ENCODE data around the gene NLRC3.

NLRC3 gene

GRCh38 chr16:3592559-3592958 is 15.4 kb upstream of the NLRC3 start:
- no peak for DNase-seq (ENCODE audit: low spot score in 2 of 2)
- Histone ChIP-seq H3K9me3 (no peaks in the 10 kb centered on the region), H3K4me1 (no peaks in the 10 kb centered on the region), H3K4me3 (no peak overlapping the region), H3K36me3 (replicated peaks) (no peaks in the 10 kb centered on the region; the same call in 1 of the 2 replicates), H3K27me3 (ENCODE audit: low read depth) (no peaks in the 10 kb centered on the region)
- in situ Hi-C loops (cut with MboI; ENCODE audit: low sequenced_read_pairs), result no loop called here

GRCh38 chr16:3591991-3592390 is 14.8 kb upstream of the NLRC3 start:
- in situ Hi-C loops (cut with MboI; ENCODE audit: low sequenced_read_pairs), result no loop called here
- Histone ChIP-seq H3K36me3 (replicated peaks) (no peaks in the 10 kb centered on the region; the same call in 1 of the 2 replicates), H3K4me3 (no peak overlapping the region), H3K4me1 (no peaks in the 10 kb centered on the region), H3K27me3 (ENCODE audit: low read depth) (no peaks in the 10 kb centered on the region), H3K9me3 (no peaks in the 10 kb centered on the region)
- DNase-seq (ENCODE audit: low spot score in 2 of 2), result no peak

GRCh38 chr16:3591436-3591803 is 14.2 kb upstream of the NLRC3 start:
- DNase-seq (ENCODE audit: low spot score in 2 of 2), result no peak
- Histone ChIP-seq H3K27me3 (ENCODE audit: low read depth) (no peaks in the 10 kb centered on the region), H3K36me3 (replicated peaks) (no peaks in the 10 kb centered on the region; the same call in 1 of the 2 replicates), H3K4me3 (no peak overlapping the region), H3K4me1 (no peaks in the 10 kb centered on the region), H3K9me3 (no peaks in the 10 kb centered on the region)
- in situ Hi-C loops (cut with MboI; ENCODE audit: low sequenced_read_pairs), result no loop called here

- no peak overlapping the region for H3K4me3 ChIP-seq
- H3K9me3 ChIP-seq, result no peaks in the 10 kb centered on the region
- no peaks in the 10 kb centered on the region for H3K27me3 ChIP-seq (ENCODE audit: low read depth)
- in situ Hi-C loops (cut with MboI; ENCODE audit: low sequenced_read_pairs), result no loop called here
- H3K36me3 ChIP-seq (replicated peaks), result no peaks in the 10 kb centered on the region; the same call in 1 of the 2 replicates
- no peak for DNase-seq (ENCODE audit: low spot score in 2 of 2)
- no peaks in the 10 kb centered on the region for H3K4me1 ChIP-seq
Observed at GRCh38 chr16:3590736-3591435, 13.7 kb upstream of the NLRC3 start.

- Histone ChIP-seq H3K4me1 (no peaks in the 10 kb centered on the region), H3K36me3 (replicated peaks) (no peaks in the 10 kb centered on the region; the same call in 1 of the 2 replicates), H3K4me3 (no peak overlapping the region), H3K27me3 (ENCODE audit: low read depth) (no peaks in the 10 kb centered on the region), H3K9me3 (no peaks in the 10 kb centered on the region)
- in situ Hi-C loops (cut with MboI; ENCODE audit: low sequenced_read_pairs), result no loop called here
- no peak for DNase-seq (ENCODE audit: low spot score in 2 of 2)
Observed at GRCh38 chr16:3589991-3590701, 12.9 kb upstream of the NLRC3 start.

GRCh38 chr16:3589441-3589921 is 12.3 kb upstream of the NLRC3 start:
- in situ Hi-C loops (cut with MboI; ENCODE audit: low sequenced_read_pairs), result no loop called here
- DNase-seq (ENCODE audit: low spot score in 2 of 2), result no peak

GRCh38 chr16:3589001-3589400 is 11.8 kb upstream of the NLRC3 start:
- Histone ChIP-seq H3K4me1 (no peaks in the 10 kb centered on the region), H3K9me3 (no peaks in the 10 kb centered on the region), H3K36me3 (replicated peaks) (no peaks in the 10 kb centered on the region; the same call in 1 of the 2 replicates), H3K4me3 (no peak overlapping the region), H3K27me3 (ENCODE audit: low read depth) (no peaks in the 10 kb centered on the region)
- DNase-seq (ENCODE audit: low spot score in 2 of 2), result no peak
- in situ Hi-C loops (cut with MboI; ENCODE audit: low sequenced_read_pairs), result no loop called here

More at GRCh38 chr16:3589441-3589921, 12.3 kb upstream of the NLRC3 start:
- Histone ChIP-seq H3K27me3 (ENCODE audit: low read depth) (no peaks in the 10 kb centered on the region), H3K36me3 (replicated peaks) (no peaks in the 10 kb centered on the region; the same call in 1 of the 2 replicates), H3K4me3 (no peak overlapping the region), H3K4me1 (no peaks in the 10 kb centered on the region), H3K9me3 (no peaks in the 10 kb centered on the region)

GRCh38 chr16:3587547-3588110 is 10.4 kb upstream of the NLRC3 start:
- H3K36me3 ChIP-seq (replicated peaks), result no peaks in the 10 kb centered on the region; the same call in 1 of the 2 replicates
- no peaks in the 10 kb centered on the region for H3K27me3 ChIP-seq (ENCODE audit: low read depth)
- in situ Hi-C loops (cut with MboI; ENCODE audit: low sequenced_read_pairs), result no loop called here
- no peaks in the 10 kb centered on the region for H3K9me3 ChIP-seq
- DNase-seq (ENCODE audit: low spot score in 2 of 2), result no peak
- no peaks in the 10 kb centered on the region for H3K4me1 ChIP-seq
- no peak overlapping the region for H3K4me3 ChIP-seq

- Histone ChIP-seq H3K4me3 (no peak overlapping the region), H3K27me3 (ENCODE audit: low read depth) (no peaks in the 10 kb centered on the region), H3K36me3 (replicated peaks) (no peaks in the 10 kb centered on the region; the same call in 1 of the 2 replicates), H3K4me1 (no peaks in the 10 kb centered on the region), H3K9me3 (no peaks in the 10 kb centered on the region)
- in situ Hi-C loops (cut with MboI; ENCODE audit: low sequenced_read_pairs), result no loop called here
- DNase-seq (ENCODE audit: low spot score in 2 of 2), result no peak
Observed at GRCh38 chr16:3584412-3584811, 7.2 kb upstream of the NLRC3 start.

GRCh38 chr16:3583303-3584038 is 6.3 kb upstream of the NLRC3 start:
- H3K27me3 ChIP-seq (ENCODE audit: low read depth), result no peaks in the 10 kb centered on the region

GRCh38 chr16:3582276-3583165 is 5.3 kb upstream of the NLRC3 start:
- H3K9me3 ChIP-seq, result no peaks in the 10 kb centered on the region
- H3K4me1 ChIP-seq, result no peaks in the 10 kb centered on the region
- H3K4me3 ChIP-seq, result no peak overlapping the region
- no peaks in the 10 kb centered on the region; the same call in 1 of the 2 replicates for H3K36me3 ChIP-seq (replicated peaks)
- in situ Hi-C loops (cut with MboI; ENCODE audit: low sequenced_read_pairs), result no loop called here
- H3K27me3 ChIP-seq (ENCODE audit: low read depth), result no peaks in the 10 kb centered on the region
- DNase-seq (ENCODE audit: low spot score in 2 of 2), result no peak

More at GRCh38 chr16:3583303-3584038, 6.3 kb upstream of the NLRC3 start:
- Histone ChIP-seq H3K4me3 (no peak overlapping the region), H3K9me3 (no peaks in the 10 kb centered on the region), H3K4me1 (no peaks in the 10 kb centered on the region), H3K36me3 (replicated peaks) (no peaks in the 10 kb centered on the region; the same call in 1 of the 2 replicates)
- in situ Hi-C loops (cut with MboI; ENCODE audit: low sequenced_read_pairs), result no loop called here
- DNase-seq (ENCODE audit: low spot score in 2 of 2), result no peak

GRCh38 chr16:3581392-3581791 is 4.2 kb upstream of the NLRC3 start:
- H3K9me3 ChIP-seq, result no peaks in the 10 kb centered on the region

GRCh38 chr16:3580686-3581085 is 3.5 kb upstream of the NLRC3 start:
- H3K9me3 ChIP-seq, result no peaks in the 10 kb centered on the region
- in situ Hi-C loops (cut with MboI; ENCODE audit: low sequenced_read_pairs), result no loop called here
- no peaks in the 10 kb centered on the region for H3K27me3 ChIP-seq (ENCODE audit: low read depth)
- DNase-seq (ENCODE audit: low spot score in 2 of 2), result no peak
- H3K36me3 ChIP-seq (replicated peaks), result no peaks in the 10 kb centered on the region; the same call in 1 of the 2 replicates
- no peak overlapping the region for H3K4me3 ChIP-seq
- no peaks in the 10 kb centered on the region for H3K4me1 ChIP-seq

More at GRCh38 chr16:3581392-3581791, 4.2 kb upstream of the NLRC3 start:
- no peak overlapping the region for H3K4me3 ChIP-seq
- H3K4me1 ChIP-seq, result no peaks in the 10 kb centered on the region
- no peaks in the 10 kb centered on the region for H3K27me3 ChIP-seq (ENCODE audit: low read depth)
- H3K36me3 ChIP-seq (replicated peaks), result no peaks in the 10 kb centered on the region; the same call in 1 of the 2 replicates
- no peak for DNase-seq (ENCODE audit: low spot score in 2 of 2)
- in situ Hi-C loops (cut with MboI; ENCODE audit: low sequenced_read_pairs), result no loop called here
